ENCODE results near the gene CCDC179.

Gene CCDC179

GRCh38 chr11:22860241-22860640, at the start of gene CCDC179:
Gene CCDC179, minus strand, starts transcription at chr11:22860474. Its CDS starts 53 bp downstream, at chr11:22860421.
- no peak within 1 kb of the TSS for H3K4me3 ChIP-seq (ENCODE audit: low read depth, low read length)
- DNase-seq (ENCODE audit: low read depth): no peak
- TF ChIP-seq CTCF (conservative IDR thresholded peaks at IDR 0.05; ENCODE audit: low read depth, low read length): no peak

GRCh38 chr11:22903782-22904181, 43.5 kb upstream of the CCDC179 start:
- DNase-seq (ENCODE audit: low read depth): no peak

GRCh38 chr11:22901603-22902002, 41.3 kb upstream of the CCDC179 start:
- DNase-seq (ENCODE audit: low read depth): no peak
- TF ChIP-seq CTCF (conservative IDR thresholded peaks at IDR 0.05; ENCODE audit: low read depth, low read length): no peak
- no peak overlapping the region for H3K4me3 ChIP-seq (ENCODE audit: low read depth, low read length)

More at GRCh38 chr11:22903782-22904181, 43.5 kb upstream of the CCDC179 start:
- no peak overlapping the region for H3K4me3 ChIP-seq (ENCODE audit: low read depth, low read length)
- no peak for TF ChIP-seq CTCF (conservative IDR thresholded peaks at IDR 0.05; ENCODE audit: low read depth, low read length)

GRCh38 chr11:22900764-22901486, 40.7 kb upstream of the CCDC179 start:
- no peak for TF ChIP-seq CTCF (conservative IDR thresholded peaks at IDR 0.05; ENCODE audit: low read depth, low read length)
- no peak overlapping the region for H3K4me3 ChIP-seq (ENCODE audit: low read depth, low read length)
- DNase-seq (ENCODE audit: low read depth): no peak

GRCh38 chr11:22898036-22898435, 37.8 kb upstream of the CCDC179 start:
- no peak for DNase-seq (ENCODE audit: low read depth)
- no peak overlapping the region for H3K4me3 ChIP-seq (ENCODE audit: low read depth, low read length)
- TF ChIP-seq CTCF (conservative IDR thresholded peaks at IDR 0.05; ENCODE audit: low read depth, low read length): no peak

- H3K4me3 ChIP-seq (ENCODE audit: low read depth, low read length): no peak overlapping the region
- TF ChIP-seq CTCF (conservative IDR thresholded peaks at IDR 0.05; ENCODE audit: low read depth, low read length): no peak
- peak; percentile 17 for DNase-seq (ENCODE audit: low read depth)
These were observed 30.0 kb upstream of the CCDC179 start for GRCh38 chr11:22890227-22890626.

GRCh38 chr11:22884217-22884616, 23.9 kb upstream of the CCDC179 start:
- no peak overlapping the region for H3K4me3 ChIP-seq (ENCODE audit: low read depth, low read length)
- peak; percentile 66 for DNase-seq (ENCODE audit: low read depth)
- no peak for TF ChIP-seq CTCF (conservative IDR thresholded peaks at IDR 0.05; ENCODE audit: low read depth, low read length)
